GM23338 (cell line): Measurements from ENCODE around the gene NUP98. TPM values are rescaled to one million over a fixed set of nuclear protein-coding genes. Genes with fewer than 3 reads are reported as not detected.

Experiments used
- ATAC-seq: fragments of 200-7000 bp; cut with Tn5 transposase; 3 replicates; pipeline ENCODE4 v1.9.1; 2020
- DNase-seq: peaks from one replicate; pipeline ENCODE4 v3.0.0-alpha.2; 2015; ENCODE audit warnings: low spot score
- H2AFZ ChIP-seq: fragments of 200-600 bp; sonication (generic); 2 replicates; pipeline ENCODE4 v1.8.0; 2016; ENCODE audit warnings: antibody characterized with exemption, mild to moderate bottlenecking, moderate library complexity
- H3F3A ChIP-seq: fragments of 200-600 bp; sonication (generic); replicated peaks from 2 replicates; pipeline ENCODE4 v1.8.0; 2017; ENCODE audit warnings: antibody characterized with exemption, mixed run types, low read depth
- H3K27ac ChIP-seq: fragments of 200-600 bp; sonication (generic); 2 replicates; pipeline ENCODE4 v1.6.1; 2016; ENCODE audit warnings: low read depth
- H3K27me3 ChIP-seq: fragments of 200-600 bp; sonication (generic); 2 replicates; pipeline ENCODE4 v1.8.0; 2016; ENCODE audit warnings: mild to moderate bottlenecking, mixed run types, moderate library complexity; ENCODE audit not compliant: insufficient read depth
- H3K36me3 ChIP-seq: fragments of 200-600 bp; sonication (generic); 2 replicates; pipeline ENCODE4 v1.8.0; 2016; ENCODE audit warnings: mild to moderate bottlenecking; ENCODE audit not compliant: insufficient read depth
- H3K4me1 ChIP-seq: fragments of 200-600 bp; sonication (generic); 2 replicates; pipeline ENCODE4 v1.8.0; 2016; ENCODE audit warnings: mild to moderate bottlenecking, moderate library complexity; ENCODE audit not compliant: insufficient read depth
- H3K4me2 ChIP-seq: fragments of 200-600 bp; sonication (generic); 2 replicates; pipeline ENCODE4 v1.7.1; 2017; ENCODE audit warnings: mixed run types
- H3K4me3 ChIP-seq: fragments of 200-600 bp; sonication (generic); 2 replicates; pipeline ENCODE4 v1.6.1; 2016; ENCODE audit warnings: mixed run types
- H3K79me2 ChIP-seq: fragments of 200-600 bp; sonication (generic); replicated peaks from 2 replicates; pipeline ENCODE4 v1.8.0; 2017; ENCODE audit warnings: mild to moderate bottlenecking; ENCODE audit not compliant: insufficient read depth
- H3K9me2 ChIP-seq: fragments of 200-600 bp; sonication (generic); 2 replicates; pipeline ENCODE4 v1.8.0; 2017; ENCODE audit not compliant: insufficient read depth
- H4K20me1 ChIP-seq: fragments of 200-600 bp; sonication (generic); replicated peaks from 2 replicates; pipeline ENCODE4 v1.8.0; 2017; ENCODE audit warnings: mild to moderate bottlenecking; ENCODE audit not compliant: insufficient read depth
- H3K27ac Mint-ChIP-seq: 2 replicates; pipeline ENCODE4 v1.8.0; 2020; ENCODE audit warnings: inconsistent platforms, mild to moderate bottlenecking, moderate library complexity, mixed read lengths
- H3K27me3 Mint-ChIP-seq: 3 replicates; pipeline ENCODE4 v1.8.0; 2022; ENCODE audit warnings: low read depth, mild to moderate bottlenecking, moderate library complexity, mixed read lengths, inconsistent platforms; ENCODE audit not compliant: insufficient read depth, poor library complexity
- H3K36me3 Mint-ChIP-seq: 3 replicates; pipeline ENCODE4 v1.8.0; 2021; ENCODE audit warnings: low read depth, mild to moderate bottlenecking, inconsistent platforms, moderate library complexity, mixed read lengths
- H3K4me1 Mint-ChIP-seq: 3 replicates; pipeline ENCODE4 v1.8.0; 2020; ENCODE audit warnings: mild to moderate bottlenecking, inconsistent platforms, mixed read lengths
- H3K4me3 Mint-ChIP-seq: 3 replicates; pipeline ENCODE4 v1.8.0; 2021; ENCODE audit warnings: moderate library complexity, mild to moderate bottlenecking, inconsistent platforms, mixed read lengths
- H3K9me3 Mint-ChIP-seq: 3 replicates; pipeline ENCODE4 v1.8.0; 2020; ENCODE audit warnings: moderate library complexity, mild to moderate bottlenecking, inconsistent platforms, mixed read lengths
- ETS1 ChIP-seq: IDR thresholded peaks from 2 replicates; pipeline ENCODE4 v1.6.1; 2016; ENCODE audit warnings: antibody characterized with exemption
- EZH2phosphoT487 ChIP-seq: fragments of 200-600 bp; sonication (generic); IDR thresholded peaks from one replicate; pipeline ENCODE4 v1.8.1; 2018; ENCODE audit warnings: antibody characterized with exemption; ENCODE audit not compliant: unreplicated experiment
- JUNB ChIP-seq: IDR thresholded peaks from one replicate; pipeline ENCODE4 v1.6.1; 2016; ENCODE audit warnings: antibody characterized with exemption; ENCODE audit not compliant: unreplicated experiment
- NANOG ChIP-seq: IDR thresholded peaks from 2 replicates; pipeline ENCODE4 v1.6.1; 2016; ENCODE audit warnings: antibody characterized with exemption, borderline replicate concordance
- POLR2AphosphoS5 ChIP-seq: IDR thresholded peaks from 2 replicates; pipeline ENCODE4 v1.6.1; 2016; ENCODE audit warnings: antibody characterized with exemption, low read depth
- ZNF114 ChIP-seq: fragments of 250-450 bp; sonication (Bioruptor Pico); IDR thresholded peaks from 2 replicates; pipeline ENCODE4 v1.5.0; 2020; ENCODE audit warnings: mild to moderate bottlenecking, moderate library complexity
- ZNF462 ChIP-seq: fragments of 250-450 bp; sonication (Bioruptor Pico); IDR thresholded peaks from 2 replicates; pipeline ENCODE4 v1.5.0; 2020; ENCODE audit warnings: mild to moderate bottlenecking, moderate library complexity
- polyA plus RNA-seq: library from polyadenylated mRNA; unstranded; fragments of >200 nt; fragmentation: Nextera tagmentation; extraction: Ambion mirVana; gene quantifications from 2 replicates; pipeline ENCODE4 v1.2.1, GENCODE V29; 2016
- total RNA-seq: library from RNA; depleted of rRNA; stranded (reverse); fragments of >200 nt; shearing (Covaris generic); gene quantifications from 2 replicates; pipeline ENCODE4 v1.2.3, GENCODE V29; 2014

NUP98 gene
- total and polyA plus RNA-seq, 2 experiments from 2014 or later = 23.9 to 174 TPM

GRCh38 chr11:3820971-3821370 is 23.6 kb upstream of the NUP98 start (continued):
- TF ChIP-seq ZNF462 (no peak), JUNB (no peak), ZNF114 (no peak), POLR2AphosphoS5 (no peak), EZH2phosphoT487 (no peak), NANOG (no peak)

- Mint-ChIP-seq H3K4me3 (no peak overlapping the region), H3K4me1 (peaks cover 16% of the 10 kb centered on the region), H3K36me3 (peaks cover 4% of the 10 kb centered on the region; the same call in 1 of the 3 replicates), H3K9me3 (no peaks in the 10 kb centered on the region; the same call in 2 of the 3 replicates), H3K27me3 (peaks cover 6% of the 10 kb centered on the region), H3K27ac (peak overlapping the region; percentile 26; the same call in 1 of the 2 replicates)
- Histone ChIP-seq H3K4me1 (no peaks in the 10 kb centered on the region), H3F3A (no peaks in the 10 kb centered on the region), H3K4me2 (no peak overlapping the region), H3K9me2 (no peaks in the 10 kb centered on the region), H3K79me2 (no peaks in the 10 kb centered on the region), H3K4me3 (no peak overlapping the region), H3K27ac (no peak overlapping the region), H4K20me1 (peaks cover 4% of the 10 kb centered on the region; the same call in 1 of the 2 replicates), H3K36me3 (no peaks in the 10 kb centered on the region), H2AFZ (no peak overlapping the region), H3K27me3 (no peaks in the 10 kb centered on the region)
- ATAC-seq (no peak), DNase-seq (no peak)
- TF ChIP-seq NANOG (no peak), ETS1 (no peak), ZNF462 (no peak), ZNF114 (no peak)
These were observed 19.9 kb upstream of the NUP98 start for GRCh38 chr11:3817181-3817800.
